GOT3 (cell line): ENCODE data around the gene GJA5.

Source experiments
- DNase-seq: peaks from one replicate; lab custom pipeline; 2025; ENCODE audit warnings: mixed read lengths; lab: John Stamatoyannopoulos, UW

GJA5 gene

DNA sequence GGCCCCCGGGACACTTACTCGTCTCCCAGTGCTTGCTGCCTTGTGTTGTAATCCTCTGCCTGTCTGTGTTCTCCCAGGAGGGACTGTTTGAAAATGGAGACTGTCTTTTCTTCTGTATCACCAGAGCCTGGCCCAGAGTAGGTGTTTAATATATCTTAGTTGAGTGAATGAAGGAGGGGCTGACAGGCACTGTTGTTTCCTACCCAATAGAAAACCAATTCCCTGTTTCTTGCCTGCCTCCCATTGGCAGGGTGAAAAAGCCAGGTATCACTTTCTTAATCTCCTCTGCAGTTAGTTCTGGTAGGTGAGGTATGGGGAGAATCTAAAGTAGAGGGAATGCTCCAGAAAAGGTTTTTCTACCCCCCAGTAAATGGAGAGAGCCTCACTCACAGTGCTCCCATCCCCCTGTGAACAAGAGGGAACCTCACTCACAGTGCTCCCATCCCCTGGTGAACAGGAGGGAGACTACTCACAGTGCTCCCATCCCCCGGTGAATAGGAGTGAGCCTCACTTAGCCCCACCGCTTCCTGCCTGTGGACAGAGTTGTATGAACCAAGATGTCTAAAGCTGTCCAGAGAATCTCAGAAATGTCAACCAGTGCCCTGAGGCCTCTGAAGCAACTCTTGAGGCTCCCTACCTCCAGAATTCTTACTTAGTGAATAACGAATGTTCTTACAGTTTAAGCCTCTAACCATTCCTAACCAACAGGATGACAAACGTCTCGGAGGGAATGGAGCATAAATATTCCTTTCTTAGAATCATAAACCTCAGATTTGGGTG, at the start of gene GJA5:
GJA5 (minus strand) TSS at position 122 of the 780 bp plus-strand sequence. CDS start 1,364 bp downstream, outside the sequence.
- DNase-seq, result no peak

DNA sequence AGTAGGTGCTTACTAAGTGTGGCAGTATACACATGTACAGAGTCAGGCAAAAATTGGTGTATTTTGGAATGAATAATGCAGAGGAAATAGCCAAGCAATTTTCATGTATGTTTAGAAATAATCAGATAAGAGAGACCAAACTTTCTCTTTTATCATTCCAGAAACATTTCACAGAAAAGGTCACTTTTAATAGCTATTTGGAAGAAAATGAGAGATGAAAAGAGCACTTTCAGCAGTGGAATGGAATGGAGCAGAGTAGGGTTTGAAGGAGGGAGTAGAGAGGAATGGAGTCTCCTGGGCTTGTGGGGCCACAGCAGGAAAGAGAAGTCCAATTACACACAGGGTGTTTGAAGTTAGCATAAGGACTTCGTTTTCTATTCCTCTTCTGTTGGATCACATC, 48.8 kb upstream of the GJA5 start:
- DNase-seq, result no peak

DNA sequence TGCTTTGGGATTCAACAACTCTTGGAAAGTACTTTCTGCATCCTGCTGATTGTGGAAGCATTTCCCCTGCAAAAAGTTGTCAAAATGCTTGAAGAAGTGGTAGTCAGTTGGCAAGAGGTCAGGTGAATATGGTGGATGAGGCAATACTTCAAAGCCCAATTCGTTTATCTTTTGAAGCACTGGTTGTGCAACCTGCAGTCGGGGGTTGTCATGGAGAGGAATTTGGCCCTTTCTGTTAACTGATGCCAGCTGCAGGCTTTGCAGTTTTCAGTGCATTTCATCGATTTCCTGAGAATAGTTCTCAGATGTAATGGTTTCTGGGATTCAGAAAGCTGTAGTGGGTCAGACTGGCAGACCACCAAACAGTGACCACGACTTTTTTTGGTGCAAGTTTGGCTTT, 47.6 kb upstream of the GJA5 start:
- DNase-seq, result no peak

DNA sequence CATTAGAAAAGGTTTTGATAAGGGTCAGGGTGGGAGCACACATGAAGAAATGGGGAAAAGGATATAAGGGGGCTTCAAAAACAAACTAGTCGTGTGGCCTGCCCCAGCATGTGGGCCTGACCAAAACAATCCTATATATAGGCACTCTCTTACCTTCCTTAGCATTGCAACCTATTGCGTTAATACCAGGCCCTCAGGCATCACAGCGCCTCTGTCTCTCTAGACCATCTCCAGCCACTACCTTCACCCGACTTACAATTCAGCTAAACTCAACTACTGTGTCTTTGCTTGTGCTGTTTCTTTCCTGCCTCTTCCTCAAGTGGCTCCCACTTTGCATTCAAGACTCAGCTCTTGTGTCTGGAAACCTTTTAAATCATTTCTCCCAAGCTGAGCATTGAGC, 47.0 kb upstream of the GJA5 start:
- no peak for DNase-seq

DNA sequence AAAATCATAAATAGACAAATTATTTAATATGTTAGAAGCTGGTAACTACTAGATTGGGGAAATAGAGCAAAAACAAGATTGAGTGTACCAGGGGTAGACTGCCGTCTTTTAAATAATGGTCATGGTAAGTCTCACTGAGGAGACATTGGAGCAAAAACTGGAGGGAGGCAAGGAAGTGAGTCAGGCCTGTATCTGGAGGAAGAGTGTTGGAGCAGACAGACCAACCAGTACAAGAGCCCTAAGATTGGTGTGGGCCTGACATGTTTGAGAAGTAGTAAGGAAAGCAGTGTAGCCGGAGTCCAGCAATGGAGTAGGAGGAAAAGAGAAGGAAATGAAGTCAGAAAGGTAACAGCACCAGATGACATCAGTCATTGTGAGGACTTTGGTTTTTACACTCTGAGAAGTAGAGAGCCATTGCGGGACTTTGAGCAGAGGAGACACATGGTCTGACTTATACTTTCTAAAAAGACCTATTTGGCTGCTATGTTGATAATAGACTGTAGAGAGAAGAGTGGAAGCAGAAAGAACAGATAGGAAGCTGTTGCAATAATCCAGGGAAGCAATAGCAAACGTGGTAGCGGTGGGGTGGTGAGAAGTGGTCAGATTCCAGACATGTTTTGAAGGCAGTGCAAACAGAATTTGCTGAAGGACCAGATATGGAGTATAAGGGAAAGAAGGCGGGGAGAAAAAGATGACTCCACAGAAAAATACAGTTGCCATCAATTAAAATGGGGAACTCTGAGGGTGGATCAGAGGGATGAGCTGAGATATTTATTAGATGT, 44.7 kb upstream of the GJA5 start:
- DNase-seq, result no peak

DNA sequence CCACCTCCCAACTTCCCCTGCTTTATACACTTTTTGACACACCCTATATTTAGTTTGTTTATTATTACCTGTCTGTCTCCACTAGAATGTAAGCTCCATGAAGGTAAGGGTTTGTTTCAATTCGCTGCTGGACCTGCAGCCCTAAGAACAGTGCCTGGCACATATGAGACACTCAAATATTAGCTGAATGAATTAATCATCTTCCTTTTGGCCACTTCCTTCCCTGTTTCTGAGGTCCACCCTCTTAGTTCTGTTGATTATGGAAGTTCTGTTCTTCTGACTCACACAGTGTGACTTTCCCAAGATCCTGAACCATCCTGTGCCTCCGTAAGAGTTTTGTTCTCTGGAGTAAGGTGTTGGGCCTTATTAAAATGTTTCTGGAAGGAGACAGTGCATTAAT, 40.4 kb upstream of the GJA5 start:
- DNase-seq, result no peak

DNA sequence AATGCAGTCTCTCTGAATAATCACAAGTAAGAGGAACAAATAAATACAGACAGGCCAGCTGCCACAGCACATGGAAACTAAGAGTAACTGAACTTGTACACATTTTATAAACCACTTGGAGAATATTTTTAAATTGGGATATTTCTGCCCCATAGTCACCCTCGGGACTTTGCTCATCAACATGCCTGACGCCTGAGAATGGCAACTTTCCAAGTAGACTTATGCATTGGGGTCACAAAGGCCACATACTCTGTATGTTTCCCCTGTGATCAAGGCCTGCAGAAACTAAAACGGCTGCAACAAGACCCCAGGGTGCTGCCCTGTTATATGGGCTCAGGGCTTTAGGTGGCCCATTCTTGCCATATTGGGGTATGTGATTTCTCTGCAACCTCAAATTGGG, 38.3 kb upstream of the GJA5 start:
- no peak for DNase-seq

DNA sequence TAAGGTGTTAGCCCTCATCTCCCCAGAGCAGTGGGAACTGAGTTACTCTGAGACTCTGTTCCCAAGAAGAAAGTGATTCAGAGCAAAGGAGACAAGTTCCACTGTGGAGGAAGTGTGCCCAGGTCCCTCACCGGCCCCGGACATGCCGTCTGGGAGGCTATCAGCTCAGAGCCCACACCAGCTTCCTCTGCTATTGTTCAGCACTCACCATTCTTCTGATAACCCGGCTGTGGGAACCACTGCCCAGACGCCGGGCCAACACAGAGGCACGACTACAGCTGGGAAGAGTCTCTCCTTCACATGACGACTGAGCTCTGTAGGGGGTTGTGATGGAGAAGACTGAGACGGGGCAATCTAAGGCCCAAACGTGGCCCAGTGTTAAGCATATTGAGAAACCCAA, 34.2 kb upstream of the GJA5 start:
- DNase-seq, result no peak

DNA sequence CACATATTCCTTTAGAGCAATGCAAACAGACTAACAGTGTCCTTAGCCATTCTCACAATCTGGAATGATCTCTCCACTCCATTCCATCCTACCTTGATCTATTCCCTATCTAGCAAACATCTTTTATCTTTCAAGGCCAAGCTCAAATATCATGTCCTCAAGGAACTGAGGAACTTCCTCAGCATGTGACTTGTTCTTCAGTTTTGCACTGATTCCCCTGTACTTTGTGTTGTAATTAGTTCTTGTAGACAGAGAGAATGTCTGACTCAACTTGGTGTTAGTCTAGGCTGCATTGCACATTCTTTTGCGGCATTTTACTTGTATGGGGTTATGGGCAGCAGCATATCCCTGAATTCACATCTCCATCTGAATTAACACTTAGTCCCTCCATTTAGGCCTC, 31.5 kb upstream of the GJA5 start:
- DNase-seq, result no peak

DNA sequence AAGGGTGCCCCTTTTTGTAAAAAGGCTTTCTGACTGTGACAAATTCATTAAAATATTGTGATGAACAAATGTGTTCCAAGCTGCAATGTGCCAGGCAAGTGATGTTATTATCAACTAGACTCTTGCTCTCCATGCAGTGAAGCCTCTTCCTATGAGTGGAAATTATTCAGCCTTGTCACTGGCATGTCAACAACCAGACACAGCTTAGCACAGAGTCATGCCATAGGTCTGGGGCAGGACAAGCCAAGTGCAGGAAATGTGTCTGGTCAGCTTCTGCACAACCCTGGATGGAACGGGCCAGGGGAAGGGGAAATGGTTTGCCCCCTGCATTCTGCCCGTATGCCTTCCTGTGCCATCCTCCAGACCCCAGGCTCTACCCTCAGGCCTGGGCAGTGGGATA, 27.4 kb upstream of the GJA5 start:
- DNase-seq, result no peak

DNA sequence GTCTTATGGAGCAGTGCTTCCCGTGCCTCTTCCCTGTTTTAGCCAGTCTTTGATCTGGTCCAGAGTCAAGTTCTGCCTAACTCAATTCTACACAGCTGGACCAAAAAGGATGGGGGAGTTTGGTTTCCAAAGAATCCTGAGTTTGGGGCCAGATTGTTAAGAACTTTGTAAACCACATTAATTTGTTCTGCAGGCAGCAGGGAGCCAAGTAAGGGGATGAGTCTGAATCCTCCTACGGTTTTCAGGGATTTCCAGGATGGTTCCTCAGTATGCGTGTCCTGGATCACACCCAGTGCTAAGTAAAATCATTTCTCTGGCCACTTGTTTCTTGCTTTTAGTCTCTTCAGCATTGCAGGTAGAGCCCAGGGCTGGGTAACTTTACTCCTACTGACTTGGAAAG, 26.1 kb upstream of the GJA5 start:
- DNase-seq, result no peak

DNA sequence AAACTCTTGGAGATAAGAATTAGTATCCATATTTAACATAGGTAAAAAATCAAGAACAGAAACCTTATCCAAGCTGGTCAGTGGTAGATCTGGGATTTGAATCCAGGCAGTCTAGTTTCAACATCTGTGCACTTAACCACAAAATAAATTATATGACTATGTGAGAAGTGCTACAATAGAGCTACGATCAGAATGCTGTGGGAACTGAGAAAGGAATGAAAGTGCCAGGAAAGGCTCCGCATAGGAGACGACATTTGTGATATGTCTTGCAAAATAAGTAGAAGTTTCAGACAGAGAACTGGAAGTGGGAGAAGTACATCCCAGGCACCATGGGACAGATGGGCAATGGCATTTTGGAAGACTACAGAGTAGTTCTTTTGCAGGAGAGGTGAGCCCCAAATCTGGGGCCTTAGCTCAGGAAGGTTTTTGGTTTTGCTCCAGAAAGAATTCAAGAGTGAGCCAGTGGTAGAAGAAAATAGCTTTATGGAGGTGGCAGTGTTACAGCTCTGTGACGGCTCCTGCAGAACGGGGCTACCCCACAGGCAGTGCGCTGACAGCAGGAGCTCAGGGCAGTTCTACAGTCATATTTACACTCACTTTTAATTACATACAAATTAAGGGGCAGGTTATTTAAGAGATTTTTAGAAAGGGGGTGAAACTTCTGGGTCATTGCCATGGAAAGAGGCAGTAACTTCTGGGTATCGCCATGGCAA, 25.5 kb upstream of the GJA5 start:
- no peak for DNase-seq

DNA sequence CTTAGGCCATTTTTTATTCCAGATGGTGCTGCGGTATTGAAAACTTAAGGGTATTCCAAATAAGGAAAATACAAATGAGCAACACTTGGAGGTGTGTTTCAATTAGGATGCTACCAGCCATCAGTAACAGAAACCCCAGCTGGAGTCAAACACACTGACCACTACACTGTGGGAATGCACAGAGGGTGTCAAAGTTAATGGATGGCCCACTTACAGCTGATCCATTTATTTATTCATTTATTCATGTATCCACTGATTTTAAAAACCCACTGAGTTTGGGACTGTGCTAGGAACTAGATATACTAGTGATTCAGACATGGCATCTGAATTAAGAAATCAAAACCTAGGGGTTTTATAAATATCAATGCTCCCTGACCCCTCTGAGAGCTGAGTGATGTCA, 24.5 kb upstream of the GJA5 start:
- no peak for DNase-seq

DNA sequence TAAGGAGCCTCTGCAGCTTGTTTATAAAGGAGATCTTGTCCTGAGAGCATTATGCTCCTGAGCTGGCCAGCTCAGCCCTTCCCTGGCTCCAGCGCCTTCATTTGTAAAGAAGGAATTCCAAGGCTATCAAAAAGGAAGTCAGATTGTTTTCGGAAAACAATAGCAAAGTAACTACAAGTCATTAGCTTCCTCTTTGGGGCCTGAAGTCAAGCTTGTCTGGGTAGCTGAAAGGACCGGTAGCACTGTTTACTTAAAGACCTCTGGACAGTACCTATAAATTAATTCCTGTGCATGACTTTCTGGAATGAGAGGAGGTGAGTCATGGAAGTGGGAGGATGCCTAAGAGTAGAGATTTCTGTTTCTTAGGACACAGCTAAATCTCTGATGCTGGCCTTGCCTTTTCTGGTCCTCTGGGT, 20.7 kb upstream of the GJA5 start:
- no peak for DNase-seq

DNA sequence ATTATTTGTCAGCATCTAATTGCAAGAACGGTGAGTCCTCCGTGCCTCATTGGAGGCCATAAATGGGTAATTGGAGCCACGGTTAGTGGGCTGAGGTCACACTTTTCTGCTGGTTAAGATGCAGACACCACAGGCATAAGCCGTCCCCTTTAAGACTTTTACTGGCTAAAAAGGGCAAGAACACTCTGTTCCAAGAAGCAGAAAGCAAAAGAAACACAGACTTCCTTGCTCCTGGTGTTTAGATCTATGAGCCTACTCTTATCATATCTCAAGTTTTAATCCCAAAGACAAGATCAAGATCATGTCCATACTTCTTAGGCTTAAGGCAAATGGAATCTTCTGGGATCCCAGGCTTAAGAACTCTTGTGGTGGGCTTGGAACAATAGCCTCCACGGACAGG, 17.3 kb upstream of the GJA5 start:
- no peak for DNase-seq

DNA sequence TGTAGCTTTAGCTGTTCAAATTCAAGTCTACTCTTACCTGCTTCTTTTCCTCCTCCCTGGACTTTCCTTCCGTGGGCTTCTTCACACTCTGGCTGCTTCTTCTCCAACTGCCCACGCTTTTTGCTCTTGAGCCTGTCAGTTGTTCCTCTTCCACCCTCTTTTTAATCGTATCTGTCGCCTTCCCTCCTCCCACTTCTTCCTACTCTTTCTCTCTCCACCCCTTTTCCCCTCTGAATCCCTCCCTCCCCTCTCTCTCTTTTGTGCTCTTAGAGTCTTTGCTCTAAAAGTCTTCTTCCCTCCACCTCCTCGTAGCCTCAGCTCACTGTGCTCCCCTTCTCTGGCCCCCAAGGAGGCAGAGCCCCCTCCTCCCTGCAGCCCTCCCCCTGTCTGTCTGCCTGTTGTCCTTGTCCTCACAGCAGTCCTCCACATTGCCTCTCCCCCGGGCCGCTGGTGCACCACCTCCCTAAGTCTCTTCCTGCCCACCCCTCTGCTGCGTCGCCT, 12.9 kb upstream of the GJA5 start:
- DNase-seq, result no peak

DNA sequence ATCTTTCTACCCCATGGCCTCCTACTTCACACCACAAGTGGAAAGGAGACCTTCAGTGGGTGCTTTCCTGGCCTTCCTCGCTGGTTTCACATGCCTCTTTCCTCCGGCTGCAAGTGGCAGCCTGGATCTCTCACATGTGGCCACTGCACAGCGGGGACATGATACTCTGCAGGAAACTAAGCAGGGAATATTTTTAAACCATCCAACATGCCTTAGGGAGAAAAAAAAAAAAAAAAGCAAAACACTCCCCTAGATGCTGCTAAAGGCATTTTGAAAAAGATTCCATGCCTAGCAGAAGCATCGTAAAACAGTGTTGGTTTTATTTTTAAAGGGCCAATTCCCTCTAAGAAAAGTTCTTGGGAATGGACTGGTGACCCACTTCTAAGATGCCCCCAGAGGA, 12.2 kb upstream of the GJA5 start:
- no peak for DNase-seq

DNA sequence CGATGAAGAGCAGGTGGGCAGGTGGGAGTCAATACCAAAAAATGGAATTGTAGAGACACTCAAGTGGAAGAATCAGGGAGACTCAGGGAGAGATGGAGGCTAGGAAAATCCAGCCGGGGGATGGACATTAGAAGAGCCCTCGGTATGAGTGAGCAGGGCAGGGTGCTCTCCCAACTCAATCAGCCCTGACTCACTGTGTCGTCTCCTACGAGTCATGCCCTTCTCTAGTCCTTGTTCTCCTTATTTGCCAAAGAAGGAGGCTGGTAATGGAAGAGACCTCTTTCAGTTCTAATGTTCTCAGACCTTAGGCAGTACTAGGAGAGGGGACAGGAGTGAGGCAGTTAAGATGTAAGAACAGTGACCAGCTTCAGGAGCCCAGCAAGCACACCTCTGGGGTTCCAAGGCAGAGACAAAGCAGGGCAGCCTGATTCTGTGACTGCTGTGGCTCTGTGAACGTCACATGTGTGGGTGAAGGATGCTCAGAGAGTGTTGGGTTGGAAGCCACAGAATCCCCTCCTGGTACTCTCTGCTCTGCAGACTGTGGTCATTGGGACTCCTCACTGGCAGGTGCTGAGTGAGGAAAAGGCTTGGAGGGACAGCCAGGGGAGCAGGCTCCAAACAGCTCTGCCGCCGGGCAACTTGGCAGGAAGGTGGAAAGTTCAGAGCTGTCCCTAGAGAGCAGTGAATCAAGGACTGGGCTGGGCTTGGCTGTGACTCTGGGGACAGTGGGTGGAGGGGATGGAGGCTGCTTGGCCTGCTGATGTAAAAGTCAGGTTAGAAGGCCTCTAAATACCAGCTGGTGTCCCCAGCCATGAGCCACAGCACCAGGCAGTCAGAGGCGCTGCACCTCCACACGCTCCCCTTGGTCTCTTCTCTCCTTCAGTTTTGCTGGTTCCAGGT, 11.1 kb upstream of the GJA5 start:
- DNase-seq, result no peak

DNA sequence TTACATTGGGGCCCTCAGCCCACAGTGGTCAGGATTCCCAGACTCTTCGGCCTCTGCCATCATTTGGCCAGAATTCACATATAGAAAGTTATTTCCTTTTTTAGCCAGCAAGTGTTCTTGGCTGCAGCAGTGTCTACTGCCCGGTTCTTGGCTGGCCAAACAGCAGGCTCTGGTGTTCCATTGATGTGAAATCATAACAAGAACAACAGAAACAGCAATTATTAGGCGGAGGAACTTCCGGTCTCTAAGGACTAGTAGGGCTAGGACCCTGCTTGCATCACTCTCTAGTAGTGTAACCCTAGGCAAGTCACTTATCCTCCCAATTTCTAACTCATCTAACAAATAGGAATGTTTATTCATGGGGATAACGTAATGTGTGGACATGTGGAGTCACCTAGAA, 8.7 kb upstream of the GJA5 start:
- DNase-seq, result no peak

DNA sequence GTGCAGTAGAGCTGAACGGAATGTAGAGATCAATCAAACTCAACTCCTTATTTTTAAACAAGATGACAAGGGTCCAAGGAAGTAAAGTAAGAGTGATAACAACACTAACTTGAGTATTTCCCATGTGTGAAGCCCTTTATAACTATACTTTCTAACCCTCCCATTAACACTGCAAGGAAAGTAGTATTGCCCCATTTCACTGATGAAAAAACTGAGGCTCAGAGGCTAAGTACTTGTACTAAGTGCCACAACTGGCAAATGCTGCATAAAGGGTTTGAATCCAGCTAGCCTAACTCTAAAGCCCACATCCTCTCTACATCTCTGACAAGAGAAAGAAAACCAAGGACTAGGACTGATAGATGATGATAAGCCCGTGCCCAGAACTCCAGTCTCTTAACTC, 8.2 kb upstream of the GJA5 start:
- no peak for DNase-seq

DNA sequence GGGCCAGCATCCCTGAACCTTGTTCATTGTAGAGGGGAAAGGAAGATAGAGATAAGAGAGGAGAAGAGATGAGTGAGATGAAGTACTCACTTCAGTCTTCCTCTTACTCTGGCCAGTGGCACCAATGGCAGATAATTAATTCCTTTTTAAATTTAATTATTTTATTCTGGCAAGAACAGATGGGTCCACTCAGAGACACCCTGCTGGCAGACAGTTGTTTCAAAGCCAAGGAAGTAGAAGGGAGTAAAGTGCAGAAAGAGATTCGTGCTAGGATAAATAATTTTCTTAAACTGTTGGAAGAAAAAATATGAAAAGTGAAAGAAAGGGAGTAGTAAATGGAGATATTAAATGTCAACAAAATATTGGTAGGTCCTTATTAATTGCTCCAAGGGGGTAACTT, 7.7 kb upstream of the GJA5 start:
- no peak for DNase-seq
